Measurements from ENCODE around the gene DAAM2. TPM values are rescaled to one million over a fixed set of nuclear protein-coding genes. Genes with fewer than 3 reads are reported as not detected.

Gene DAAM2
- total and polyA plus RNA-seq, 4 experiments from 2014 or later: not detected

GRCh38 chr6:39830444-39830843 is 38.3 kb downstream of the DAAM2 start:
- Histone ChIP-seq H3K9me3 (ENCODE audit: control insufficient read depth in 1 of 2, low read length in 2 of 2) (no peaks in the 10 kb centered on the region), H3K36me3 (ENCODE audit: insufficient read depth, low read length) (no peaks in the 10 kb centered on the region), H3K27me3 (ENCODE audit: insufficient read depth, low read length) (no peaks in the 10 kb centered on the region), H3K4me3 (ENCODE audit: low read length in 2 of 2) (no peak overlapping the region), H3K27ac (ENCODE audit: low read depth, low read length) (no peak overlapping the region), H3K4me1 (ENCODE audit: insufficient read depth, low read length) (no peaks in the 10 kb centered on the region)
- intact Hi-C loops (cut with micrococcal nuclease): no loop called here
- H3K4me1 Mint-ChIP-seq: no peaks in the 10 kb centered on the region
- ChIA-PET CTCF (ENCODE audit: partially characterized antibody) (no interaction called here), POLR2A (ENCODE audit: partially characterized antibody) (no interaction called here)
- DNase-seq: no peak
- peaks cover 6 to 8% of the 10 kb centered on the region in 2 donors for H3K27me3 Mint-ChIP-seq
- H3K27ac Mint-ChIP-seq: no peak overlapping the region
- no peaks in the 10 kb centered on the region for H3K36me3 Mint-ChIP-seq
- H3K9me3 Mint-ChIP-seq: no peaks in the 10 kb centered on the region
- H3K4me3 Mint-ChIP-seq: no peak overlapping the region

- H3K27me3 ChIP-seq (ENCODE audit: insufficient read depth, low read length): no peaks in the 10 kb centered on the region
- POLR2A ChIA-PET (ENCODE audit: partially characterized antibody): no interaction called here
- H3K27ac Mint-ChIP-seq: no peak overlapping the region
- H3K9me3 ChIP-seq (ENCODE audit: control insufficient read depth in 1 of 2, low read length in 2 of 2): no peaks in the 10 kb centered on the region
- no peak overlapping the region for H3K4me3 Mint-ChIP-seq
- H3K27ac ChIP-seq (ENCODE audit: low read depth, low read length): no peak overlapping the region
- intact Hi-C loops (cut with micrococcal nuclease): no loop called here
- peaks cover 8 to 9% of the 10 kb centered on the region in 2 donors for H3K27me3 Mint-ChIP-seq
- H3K4me1 ChIP-seq (ENCODE audit: insufficient read depth, low read length): no peaks in the 10 kb centered on the region
- no peaks in the 10 kb centered on the region for H3K9me3 Mint-ChIP-seq
- CTCF ChIA-PET (ENCODE audit: partially characterized antibody): no interaction called here
- no peaks in the 10 kb centered on the region for H3K36me3 Mint-ChIP-seq
- H3K36me3 ChIP-seq (ENCODE audit: insufficient read depth, low read length): no peaks in the 10 kb centered on the region
- H3K4me1 Mint-ChIP-seq: no peaks in the 10 kb centered on the region
- H3K4me3 ChIP-seq (ENCODE audit: low read length in 2 of 2): no peak overlapping the region
- DNase-seq: no peak
Measured at GRCh38 chr6:39831701-39832100, 39.5 kb downstream of the DAAM2 start.

GRCh38 chr6:39834278-39834677 is 42.1 kb downstream of the DAAM2 start:
- H3K27ac ChIP-seq (ENCODE audit: low read depth, low read length): no peak overlapping the region
- no peaks in the 10 kb centered on the region for H3K4me1 Mint-ChIP-seq
- intact Hi-C loops (cut with micrococcal nuclease): no loop called here
- peaks cover 10 to 11% of the 10 kb centered on the region in 2 donors for H3K27me3 Mint-ChIP-seq
- H3K9me3 Mint-ChIP-seq: no peaks in the 10 kb centered on the region
- H3K27me3 ChIP-seq (ENCODE audit: insufficient read depth, low read length): no peaks in the 10 kb centered on the region
- H3K27ac Mint-ChIP-seq: no peak overlapping the region
- no peaks in the 10 kb centered on the region for H3K4me1 ChIP-seq (ENCODE audit: insufficient read depth, low read length)
- CTCF ChIA-PET (ENCODE audit: partially characterized antibody): no interaction called here
- H3K9me3 ChIP-seq (ENCODE audit: control insufficient read depth in 1 of 2, low read length in 2 of 2): no peaks in the 10 kb centered on the region
- POLR2A ChIA-PET (ENCODE audit: partially characterized antibody): no interaction called here
- no peak overlapping the region for H3K4me3 ChIP-seq (ENCODE audit: low read length in 2 of 2)
- no peaks in the 10 kb centered on the region for H3K36me3 ChIP-seq (ENCODE audit: insufficient read depth, low read length)
- no peak overlapping the region for H3K4me3 Mint-ChIP-seq
- DNase-seq: no peak
- H3K36me3 Mint-ChIP-seq: no peaks in the 10 kb centered on the region

DNA sequence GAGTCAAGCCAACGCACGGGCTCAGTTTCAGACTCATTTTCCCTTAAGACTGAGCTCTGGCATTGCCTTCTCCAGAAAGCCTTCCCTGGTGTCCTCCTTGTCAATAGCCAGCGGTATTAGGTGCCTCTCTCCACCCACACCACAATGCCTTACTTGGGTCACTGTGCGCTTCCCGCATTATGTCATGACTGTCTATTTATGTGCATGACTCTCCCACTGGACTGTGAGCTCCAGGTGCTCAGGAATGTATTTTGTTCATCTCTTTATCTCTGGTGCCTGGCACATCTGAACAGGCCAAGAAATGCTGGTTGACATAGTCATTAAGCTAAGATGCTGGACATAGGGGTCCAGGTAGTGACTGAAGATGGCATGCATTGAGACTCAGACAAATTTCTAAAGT is 42.7 kb downstream of the DAAM2 start:
- H3K4me1 ChIP-seq (ENCODE audit: insufficient read depth, low read length): no peaks in the 10 kb centered on the region
- Mint-ChIP-seq H3K36me3 (no peaks in the 10 kb centered on the region), H3K4me3 (no peak overlapping the region), H3K27me3 (peaks cover 10 to 11% of the 10 kb centered on the region in 2 donors), H3K27ac (no peak overlapping the region), H3K4me1 (no peaks in the 10 kb centered on the region), H3K9me3 (no peaks in the 10 kb centered on the region)
- H3K27ac ChIP-seq (ENCODE audit: low read depth, low read length): no peak overlapping the region
- H3K9me3 ChIP-seq (ENCODE audit: control insufficient read depth in 1 of 2, low read length in 2 of 2): no peaks in the 10 kb centered on the region
- CTCF ChIA-PET (ENCODE audit: partially characterized antibody): no interaction called here
- DNase-seq: no peak
- no peak overlapping the region for H3K4me3 ChIP-seq (ENCODE audit: low read length in 2 of 2)
- POLR2A ChIA-PET (ENCODE audit: partially characterized antibody): no interaction called here
- no peaks in the 10 kb centered on the region for H3K36me3 ChIP-seq (ENCODE audit: insufficient read depth, low read length)
- intact Hi-C loops (cut with micrococcal nuclease): no loop called here
- H3K27me3 ChIP-seq (ENCODE audit: insufficient read depth, low read length): no peaks in the 10 kb centered on the region

DNA sequence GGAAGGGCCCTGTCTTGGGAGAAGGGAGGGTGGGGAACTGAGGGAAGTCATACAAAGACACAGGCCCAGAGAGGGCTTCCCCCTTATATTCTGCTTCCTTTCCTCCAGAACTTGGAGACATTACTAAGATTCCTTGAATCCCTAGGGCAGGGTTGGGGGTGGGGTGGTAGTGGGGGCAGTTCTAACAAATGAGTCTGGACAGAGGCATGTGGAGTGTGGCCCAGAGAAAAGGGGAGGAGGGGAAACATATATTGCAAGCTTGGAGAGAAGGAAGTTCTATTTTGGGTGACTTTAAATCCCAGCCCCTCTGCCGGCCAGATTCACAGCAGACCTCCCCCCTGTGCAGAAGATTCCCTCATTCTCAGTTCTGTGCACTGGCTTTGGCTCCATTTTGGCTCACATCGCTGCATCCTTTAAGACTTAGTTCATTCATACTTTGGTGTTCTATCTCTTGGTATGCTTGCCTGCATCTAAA is 43.7 kb downstream of the DAAM2 start:
- Histone ChIP-seq H3K9me3 (ENCODE audit: control insufficient read depth in 1 of 2, low read length in 2 of 2) (no peaks in the 10 kb centered on the region), H3K27me3 (ENCODE audit: insufficient read depth, low read length) (no peaks in the 10 kb centered on the region), H3K4me1 (ENCODE audit: insufficient read depth, low read length) (no peaks in the 10 kb centered on the region), H3K36me3 (ENCODE audit: insufficient read depth, low read length) (no peaks in the 10 kb centered on the region), H3K27ac (ENCODE audit: low read depth, low read length) (no peak overlapping the region), H3K4me3 (ENCODE audit: low read length in 2 of 2) (no peak overlapping the region)
- Mint-ChIP-seq H3K27me3 (peaks cover 11 to 12% of the 10 kb centered on the region in 2 donors), H3K36me3 (no peaks in the 10 kb centered on the region), H3K4me3 (no peak overlapping the region), H3K4me1 (no peaks in the 10 kb centered on the region), H3K27ac (no peak overlapping the region), H3K9me3 (peaks cover 0 to 1% (median 0%) of the 10 kb centered on the region in 8 donors)
- no peak for DNase-seq
- intact Hi-C loops (cut with micrococcal nuclease): no loop called here
- ChIA-PET POLR2A (ENCODE audit: partially characterized antibody) (no interaction called here), CTCF (ENCODE audit: partially characterized antibody) (no interaction called here)

GRCh38 chr6:39836606-39837005 is 44.4 kb downstream of the DAAM2 start:
- H3K36me3 ChIP-seq (ENCODE audit: insufficient read depth, low read length): no peaks in the 10 kb centered on the region
- no peak overlapping the region for H3K27ac ChIP-seq (ENCODE audit: low read depth, low read length)
- ChIA-PET CTCF (ENCODE audit: partially characterized antibody) (no interaction called here), POLR2A (ENCODE audit: partially characterized antibody) (no interaction called here)
- Mint-ChIP-seq H3K4me3 (no peak overlapping the region), H3K4me1 (no peaks in the 10 kb centered on the region), H3K36me3 (no peaks in the 10 kb centered on the region), H3K27me3 (peaks cover 11 to 12% of the 10 kb centered on the region in 2 donors), H3K27ac (no peak overlapping the region), H3K9me3 (peaks cover 0 to 1% (median 0%) of the 10 kb centered on the region in 8 donors)
- no peaks in the 10 kb centered on the region for H3K27me3 ChIP-seq (ENCODE audit: insufficient read depth, low read length)
- no peak overlapping the region for H3K4me3 ChIP-seq (ENCODE audit: low read length in 2 of 2)
- H3K9me3 ChIP-seq (ENCODE audit: control insufficient read depth in 1 of 2, low read length in 2 of 2): no peaks in the 10 kb centered on the region
- no peak for DNase-seq
- H3K4me1 ChIP-seq (ENCODE audit: insufficient read depth, low read length): no peaks in the 10 kb centered on the region
- intact Hi-C loops (cut with micrococcal nuclease): no loop called here

DNA sequence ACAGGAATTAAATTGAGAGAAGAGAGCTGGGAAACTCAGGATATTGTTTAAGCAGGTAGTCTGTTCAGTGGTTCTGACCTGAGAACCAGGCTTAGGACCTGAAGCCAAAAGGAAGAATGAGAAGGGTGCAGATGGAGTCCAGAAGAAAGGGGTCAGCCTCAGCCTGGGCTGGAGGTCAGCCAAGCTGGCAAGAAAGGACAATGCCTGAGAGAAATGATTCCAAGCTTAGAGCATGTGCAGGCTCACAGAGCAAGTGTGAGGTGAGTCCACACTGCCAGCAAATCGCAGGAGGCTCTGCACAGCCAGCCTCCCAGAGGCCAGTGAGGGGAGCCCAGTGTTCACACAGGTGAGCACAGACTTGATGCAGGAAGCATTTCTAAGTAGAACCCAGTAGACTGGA is 47.3 kb downstream of the DAAM2 start:
- CTCF ChIA-PET (ENCODE audit: partially characterized antibody): no interaction called here

GRCh38 chr6:39840781-39841180 is 48.6 kb downstream of the DAAM2 start:
- H3K9me3 ChIP-seq (ENCODE audit: control insufficient read depth in 1 of 2, low read length in 2 of 2): no peaks in the 10 kb centered on the region
- intact Hi-C loops (cut with micrococcal nuclease): no loop called here
- no peaks in the 10 kb centered on the region for H3K4me1 Mint-ChIP-seq
- no peak overlapping the region for H3K4me3 Mint-ChIP-seq
- no peak overlapping the region for H3K4me3 ChIP-seq (ENCODE audit: low read length in 2 of 2)
- H3K27ac Mint-ChIP-seq: no peak overlapping the region
- peaks cover 5 to 11% of the 10 kb centered on the region in 2 donors for H3K27me3 Mint-ChIP-seq
- H3K36me3 ChIP-seq (ENCODE audit: insufficient read depth, low read length): no peaks in the 10 kb centered on the region
- no peaks in the 10 kb centered on the region for H3K36me3 Mint-ChIP-seq
- H3K4me1 ChIP-seq (ENCODE audit: insufficient read depth, low read length): no peaks in the 10 kb centered on the region
- no peaks in the 10 kb centered on the region for H3K27me3 ChIP-seq (ENCODE audit: insufficient read depth, low read length)
- ChIA-PET POLR2A (ENCODE audit: partially characterized antibody) (no interaction called here), CTCF (ENCODE audit: partially characterized antibody) (no interaction called here)
- no peak overlapping the region for H3K27ac ChIP-seq (ENCODE audit: low read depth, low read length)
- peaks cover 0 to 1% (median 0%) of the 10 kb centered on the region in 8 donors for H3K9me3 Mint-ChIP-seq
- no peak for DNase-seq

More for the DNA sequence above, 47.3 kb downstream of the DAAM2 start:
- Histone ChIP-seq H3K9me3 (ENCODE audit: control insufficient read depth in 1 of 2, low read length in 2 of 2) (no peaks in the 10 kb centered on the region), H3K27ac (ENCODE audit: low read depth, low read length) (no peak overlapping the region), H3K27me3 (ENCODE audit: insufficient read depth, low read length) (no peaks in the 10 kb centered on the region), H3K4me1 (ENCODE audit: insufficient read depth, low read length) (no peaks in the 10 kb centered on the region), H3K4me3 (ENCODE audit: low read length in 2 of 2) (no peak overlapping the region), H3K36me3 (ENCODE audit: insufficient read depth, low read length) (no peaks in the 10 kb centered on the region)
- POLR2A ChIA-PET (ENCODE audit: partially characterized antibody): no interaction called here
- Mint-ChIP-seq H3K27me3 (peaks cover 10 to 11% of the 10 kb centered on the region in 2 donors), H3K4me1 (no peaks in the 10 kb centered on the region), H3K4me3 (no peak overlapping the region), H3K36me3 (no peaks in the 10 kb centered on the region), H3K9me3 (peaks cover 0 to 1% (median 0%) of the 10 kb centered on the region in 8 donors), H3K27ac (peak overlapping the region in 2 of 7 donors; percentile 22 to 30)
- DNase-seq: no peak
- intact Hi-C loops (cut with micrococcal nuclease): no loop called here

Data from CD4-positive, alpha-beta memory T cell (primary cell).